K562 (cell line): ENCODE data around the gene CORO6. TPM values are rescaled to one million over a fixed set of nuclear protein-coding genes. Genes with fewer than 3 reads are reported as not detected.

Experiments used
- CBX1 ChIP-seq: sonication (generic); IDR thresholded peaks from 2 replicates; pipeline ENCODE4 v1.6.1; 2016; ENCODE audit warnings: antibody characterized with exemption, low read depth, mild to moderate bottlenecking
- ETS2 ChIP-seq: IDR thresholded peaks from 2 replicates; pipeline ENCODE4 v1.6.1; 2016; ENCODE audit warnings: borderline replicate concordance, missing genetic modification characterization, mild to moderate bottlenecking, moderate library complexity, missing compliant biosample characterization; ENCODE audit not compliant: poor library complexity, severe bottlenecking
- GTF2F1 ChIP-seq: IDR thresholded peaks from 2 replicates; pipeline ENCODE4 v1.6.1; 2011; ENCODE audit warnings: low read depth, low read length, improper control_type of control experiment
- HNRNPLL ChIP-seq: fragments of 200-400 bp; formaldehyde crosslinking; IDR thresholded peaks from 2 replicates; pipeline ENCODE4 v1.6.1; 2017; ENCODE audit warnings: low read length, low read depth, mild to moderate bottlenecking; ENCODE audit not compliant: poor library complexity, severe bottlenecking
- LARP7 ChIP-seq: fragments of 450-650 bp; IDR thresholded peaks from 2 replicates; pipeline ENCODE4 v1.6.1; 2016
- MAFK ChIP-seq: IDR thresholded peaks from 2 replicates; pipeline ENCODE4 v1.6.1; 2011; ENCODE audit warnings: low read length, improper control_type of control experiment
- POLR2AphosphoS2 ChIP-seq: IDR thresholded peaks from 2 replicates; pipeline ENCODE4 v1.6.1; 2012; ENCODE audit warnings: low read length, improper control_type of control experiment
- RBFOX2 ChIP-seq: fragments of 200-400 bp; formaldehyde crosslinking; IDR thresholded peaks from 2 replicates; pipeline ENCODE4 v1.6.1; 2017; ENCODE audit warnings: low read depth, mild to moderate bottlenecking, low read length, moderate library complexity
- SRSF9 ChIP-seq: fragments of 200-400 bp; formaldehyde crosslinking; IDR thresholded peaks from 2 replicates; pipeline ENCODE4 v1.6.1; 2017; ENCODE audit warnings: low read depth, low read length, borderline replicate concordance
- ZBTB1 ChIP-seq: sonication (generic); formaldehyde crosslinking; IDR thresholded peaks from 2 replicates; pipeline ENCODE4 v1.8.1; 2023; ENCODE audit warnings: missing genetic modification reagents, low read depth, mild to moderate bottlenecking, borderline replicate concordance
- ZFX ChIP-seq: sonication (generic); formaldehyde crosslinking; IDR thresholded peaks from 2 replicates; pipeline ENCODE4 v1.8.0; 2022; ENCODE audit warnings: mild to moderate bottlenecking, missing genetic modification reagents, moderate library complexity
- ZNF212 ChIP-seq: fragments of 450-650 bp; formaldehyde crosslinking; IDR thresholded peaks from 2 replicates; pipeline ENCODE4 v1.4.0; 2020; ENCODE audit warnings: mild to moderate bottlenecking
- ZNF239 ChIP-seq: fragments of 250-450 bp; sonication (Bioruptor Pico); IDR thresholded peaks from 2 replicates; pipeline ENCODE4 v1.4.0; 2020; ENCODE audit warnings: mild to moderate bottlenecking
- polyA plus RNA-seq, 8 experiments: library from polyadenylated mRNA; depleted of rRNA in 4 of 8; stranded (reverse) in 5 of 8; unstranded in 3 of 8; fragments of >200 nt; fragmentation: Nextera tagmentation in 2 of 8; fragmentation: Illumina TruSeq in 1 of 8; extraction: Ambion mirVana in 2 of 8; extraction: Trizol in 1 of 8; gene quantifications; 2 replicates each; pipeline versions ENCODE4 v1.2.1 to v1.2.3, GENCODE V29; 2011 to 2014; ENCODE audit warnings: inconsistent platforms in 1 of 8, missing spikeins in 1 of 8
- total RNA-seq, 7 experiments: library from RNA; depleted of rRNA in 6 of 7; stranded (reverse); fragments of >200 nt in 6 of 7; fragmentation: Illumina TruSeq in 2 of 7; extraction: Trizol in 2 of 7; gene quantifications; 2 replicates each; pipeline versions ENCODE4 v1.2.1 to v1.2.3, GENCODE V29; 2011 to 2021; ENCODE audit warnings: low replicate concordance in 1 of 7
- TF ChIP-seq, protein P1 (sequence below): fragments of 200-800 bp; sonication (Bioruptor generic); IDR thresholded peaks from 2 replicates; pipeline ENCODE4 v1.6.1; 2017; ENCODE audit warnings: missing genetic modification characterization, missing compliant biosample characterization
- TF ChIP-seq, protein P2 (sequence below): fragments of 450-650 bp; formaldehyde crosslinking; IDR thresholded peaks from 2 replicates; pipeline ENCODE4 v1.4.0; 2020; ENCODE audit warnings: mild to moderate bottlenecking, moderate library complexity
- TF ChIP-seq, protein P3 (sequence below): sonication (generic); formaldehyde crosslinking; IDR thresholded peaks from 2 replicates; pipeline ENCODE4 v1.8.1; 2022; ENCODE audit warnings: missing genetic modification reagents
- TF ChIP-seq, protein P4 (sequence below): fragments of 450-650 bp; IDR thresholded peaks from 2 replicates; pipeline ENCODE4 v1.6.1; 2017; ENCODE audit warnings: mild to moderate bottlenecking, moderate library complexity
- TF ChIP-seq, protein P5 (sequence below): fragments of 450-650 bp; formaldehyde crosslinking; IDR thresholded peaks from 2 replicates; pipeline ENCODE4 v1.4.0; 2022; ENCODE audit warnings: mild to moderate bottlenecking, moderate library complexity
- TF ChIP-seq, protein P6 (sequence below): sonication (generic); formaldehyde crosslinking; IDR thresholded peaks from 2 replicates; pipeline ENCODE4 v1.8.0; 2022; ENCODE audit warnings: mild to moderate bottlenecking, missing genetic modification reagents

The CORO6 gene
- total and polyA plus RNA-seq, 9 of the 15 experiments (the other 6 are each of a cell fraction or from before 2014, with no cell fraction given) = 0.04 to 11.9 (median 2.4) TPM

DNA sequence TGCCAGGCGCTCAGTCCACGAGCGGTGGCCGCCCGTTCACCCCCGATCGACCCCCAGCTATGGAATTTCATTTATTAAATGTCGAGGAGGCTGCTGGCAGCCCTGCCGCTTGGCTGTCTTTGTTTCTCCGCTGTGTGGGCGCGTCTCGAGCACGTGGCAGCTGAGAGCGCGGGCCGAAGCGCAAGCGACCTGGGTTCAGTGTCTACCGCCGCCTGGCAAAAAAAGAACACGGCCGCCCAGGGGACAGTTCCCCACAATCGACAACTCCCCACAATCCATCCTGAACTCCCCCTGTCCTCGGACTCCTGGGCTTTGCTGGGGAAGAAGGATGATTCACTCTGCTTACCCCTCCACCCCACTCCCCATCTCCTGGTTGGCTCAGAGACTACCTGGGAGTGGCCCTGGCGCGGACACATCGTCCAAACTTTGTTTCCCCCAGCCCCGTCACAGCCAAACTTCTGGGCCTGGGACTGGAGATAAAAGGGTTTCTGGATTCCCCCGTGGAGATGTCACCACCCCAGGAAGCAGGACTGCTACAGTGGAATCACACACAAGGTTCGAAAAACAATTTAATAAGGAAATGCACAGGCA lies 31.5 kb downstream of the CORO6 start (continued):
- no peak for TF ChIP-seq POLR2AphosphoS2
- peak; percentile 38 for TF ChIP-seq ZFX (CRISPR knock-in tag)
- no peak for TF ChIP-seq ZBTB1 (CRISPR knock-in tag)
- TF ChIP-seq, protein P1, sequence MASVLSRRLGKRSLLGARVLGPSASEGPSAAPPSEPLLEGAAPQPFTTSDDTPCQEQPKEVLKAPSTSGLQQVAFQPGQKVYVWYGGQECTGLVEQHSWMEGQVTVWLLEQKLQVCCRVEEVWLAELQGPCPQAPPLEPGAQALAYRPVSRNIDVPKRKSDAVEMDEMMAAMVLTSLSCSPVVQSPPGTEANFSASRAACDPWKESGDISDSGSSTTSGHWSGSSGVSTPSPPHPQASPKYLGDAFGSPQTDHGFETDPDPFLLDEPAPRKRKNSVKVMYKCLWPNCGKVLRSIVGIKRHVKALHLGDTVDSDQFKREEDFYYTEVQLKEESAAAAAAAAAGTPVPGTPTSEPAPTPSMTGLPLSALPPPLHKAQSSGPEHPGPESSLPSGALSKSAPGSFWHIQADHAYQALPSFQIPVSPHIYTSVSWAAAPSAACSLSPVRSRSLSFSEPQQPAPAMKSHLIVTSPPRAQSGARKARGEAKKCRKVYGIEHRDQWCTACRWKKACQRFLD = no peak
- peak; percentile 44; the same call in 1 of the 2 replicates for TF ChIP-seq RBFOX2
- TF ChIP-seq SRSF9 = no peak
- no peak for TF ChIP-seq MAFK
- no peak for TF ChIP-seq ZNF212 (CRISPR knock-in tag)
- TF ChIP-seq, protein P2, sequence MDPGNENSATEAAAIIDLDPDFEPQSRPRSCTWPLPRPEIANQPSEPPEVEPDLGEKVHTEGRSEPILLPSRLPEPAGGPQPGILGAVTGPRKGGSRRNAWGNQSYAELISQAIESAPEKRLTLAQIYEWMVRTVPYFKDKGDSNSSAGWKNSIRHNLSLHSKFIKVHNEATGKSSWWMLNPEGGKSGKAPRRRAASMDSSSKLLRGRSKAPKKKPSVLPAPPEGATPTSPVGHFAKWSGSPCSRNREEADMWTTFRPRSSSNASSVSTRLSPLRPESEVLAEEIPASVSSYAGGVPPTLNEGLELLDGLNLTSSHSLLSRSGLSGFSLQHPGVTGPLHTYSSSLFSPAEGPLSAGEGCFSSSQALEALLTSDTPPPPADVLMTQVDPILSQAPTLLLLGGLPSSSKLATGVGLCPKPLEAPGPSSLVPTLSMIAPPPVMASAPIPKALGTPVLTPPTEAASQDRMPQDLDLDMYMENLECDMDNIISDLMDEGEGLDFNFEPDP (CRISPR knock-in tag) = no peak
- no peak for TF ChIP-seq HNRNPLL
- no peak for TF ChIP-seq ZNF239 (CRISPR knock-in tag)
- TF ChIP-seq, protein P3, sequence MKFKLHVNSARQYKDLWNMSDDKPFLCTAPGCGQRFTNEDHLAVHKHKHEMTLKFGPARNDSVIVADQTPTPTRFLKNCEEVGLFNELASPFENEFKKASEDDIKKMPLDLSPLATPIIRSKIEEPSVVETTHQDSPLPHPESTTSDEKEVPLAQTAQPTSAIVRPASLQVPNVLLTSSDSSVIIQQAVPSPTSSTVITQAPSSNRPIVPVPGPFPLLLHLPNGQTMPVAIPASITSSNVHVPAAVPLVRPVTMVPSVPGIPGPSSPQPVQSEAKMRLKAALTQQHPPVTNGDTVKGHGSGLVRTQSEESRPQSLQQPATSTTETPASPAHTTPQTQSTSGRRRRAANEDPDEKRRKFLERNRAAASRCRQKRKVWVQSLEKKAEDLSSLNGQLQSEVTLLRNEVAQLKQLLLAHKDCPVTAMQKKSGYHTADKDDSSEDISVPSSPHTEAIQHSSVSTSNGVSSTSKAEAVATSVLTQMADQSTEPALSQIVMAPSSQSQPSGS (CRISPR knock-in tag) = no peak
- TF ChIP-seq LARP7 = no peak
- TF ChIP-seq, protein P4, sequence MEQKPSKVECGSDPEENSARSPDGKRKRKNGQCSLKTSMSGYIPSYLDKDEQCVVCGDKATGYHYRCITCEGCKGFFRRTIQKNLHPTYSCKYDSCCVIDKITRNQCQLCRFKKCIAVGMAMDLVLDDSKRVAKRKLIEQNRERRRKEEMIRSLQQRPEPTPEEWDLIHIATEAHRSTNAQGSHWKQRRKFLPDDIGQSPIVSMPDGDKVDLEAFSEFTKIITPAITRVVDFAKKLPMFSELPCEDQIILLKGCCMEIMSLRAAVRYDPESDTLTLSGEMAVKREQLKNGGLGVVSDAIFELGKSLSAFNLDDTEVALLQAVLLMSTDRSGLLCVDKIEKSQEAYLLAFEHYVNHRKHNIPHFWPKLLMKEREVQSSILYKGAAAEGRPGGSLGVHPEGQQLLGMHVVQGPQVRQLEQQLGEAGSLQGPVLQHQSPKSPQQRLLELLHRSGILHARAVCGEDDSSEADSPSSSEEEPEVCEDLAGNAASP = no peak
- no peak for TF ChIP-seq ETS2 (tag)
- TF ChIP-seq, protein P5, sequence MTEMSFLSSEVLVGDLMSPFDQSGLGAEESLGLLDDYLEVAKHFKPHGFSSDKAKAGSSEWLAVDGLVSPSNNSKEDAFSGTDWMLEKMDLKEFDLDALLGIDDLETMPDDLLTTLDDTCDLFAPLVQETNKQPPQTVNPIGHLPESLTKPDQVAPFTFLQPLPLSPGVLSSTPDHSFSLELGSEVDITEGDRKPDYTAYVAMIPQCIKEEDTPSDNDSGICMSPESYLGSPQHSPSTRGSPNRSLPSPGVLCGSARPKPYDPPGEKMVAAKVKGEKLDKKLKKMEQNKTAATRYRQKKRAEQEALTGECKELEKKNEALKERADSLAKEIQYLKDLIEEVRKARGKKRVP = no peak
- TF ChIP-seq CBX1 = no peak
- TF ChIP-seq GTF2F1 = no peak
- TF ChIP-seq, protein P6, sequence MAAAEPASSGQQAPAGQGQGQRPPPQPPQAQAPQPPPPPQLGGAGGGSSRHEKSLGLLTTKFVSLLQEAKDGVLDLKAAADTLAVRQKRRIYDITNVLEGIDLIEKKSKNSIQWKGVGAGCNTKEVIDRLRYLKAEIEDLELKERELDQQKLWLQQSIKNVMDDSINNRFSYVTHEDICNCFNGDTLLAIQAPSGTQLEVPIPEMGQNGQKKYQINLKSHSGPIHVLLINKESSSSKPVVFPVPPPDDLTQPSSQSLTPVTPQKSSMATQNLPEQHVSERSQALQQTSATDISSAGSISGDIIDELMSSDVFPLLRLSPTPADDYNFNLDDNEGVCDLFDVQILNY (CRISPR knock-in tag) = no peak
